HEK293 (cell line): ENCODE measurements around the gene ROBO1.

Experiments
- BCL11A ChIP-seq: fragments of 450-650 bp; formaldehyde crosslinking; IDR thresholded peaks from 2 replicates; pipeline ENCODE4 v1.5.1; 2016; ENCODE audit warnings: low read depth, missing biosample characterization, missing genetic modification characterization
- SALL2 ChIP-seq: fragments of 450-650 bp; formaldehyde crosslinking; IDR thresholded peaks from 2 replicates; pipeline ENCODE4 v1.5.0; 2017; ENCODE audit warnings: missing biosample characterization, mild to moderate bottlenecking, missing genetic modification characterization, borderline replicate concordance
- TCF7L2 ChIP-seq: IDR thresholded peaks from 2 replicates; pipeline ENCODE4 v1.6.1; 2011; ENCODE audit warnings: low read depth, mild to moderate bottlenecking, inconsistent platforms, low read length, moderate library complexity, borderline replicate concordance
- ZNF175 ChIP-seq: fragments of 450-650 bp; formaldehyde crosslinking; IDR thresholded peaks from 2 replicates; pipeline ENCODE4 v1.5.1; 2016; ENCODE audit warnings: missing biosample characterization, missing genetic modification characterization
- ZNF660 ChIP-seq: fragments of 450-650 bp; IDR thresholded peaks from 2 replicates; pipeline ENCODE4 v1.5.1; 2018; ENCODE audit warnings: missing biosample characterization, mild to moderate bottlenecking, missing genetic modification characterization
- TF ChIP-seq, protein P1 (sequence below): fragments of 450-650 bp; formaldehyde crosslinking; IDR thresholded peaks from 2 replicates; pipeline ENCODE4 v1.5.1; 2016; ENCODE audit warnings: missing biosample characterization, missing genetic modification characterization
- TF ChIP-seq, protein P2 (sequence below): fragments of 450-650 bp; formaldehyde crosslinking; IDR thresholded peaks from 2 replicates; pipeline ENCODE4 v1.5.1; 2016; ENCODE audit warnings: missing biosample characterization, missing genetic modification characterization, low read depth
- TF ChIP-seq, protein P3 (sequence below): fragments of 450-650 bp; formaldehyde crosslinking; IDR thresholded peaks from 2 replicates; pipeline ENCODE4 v1.5.1; 2016; ENCODE audit warnings: missing biosample characterization, missing genetic modification characterization
- TF ChIP-seq, protein P4 (sequence below): fragments of 450-650 bp; formaldehyde crosslinking; IDR thresholded peaks from 2 replicates; pipeline ENCODE4 v1.5.1; 2017; ENCODE audit warnings: missing biosample characterization, missing genetic modification characterization

DNA sequence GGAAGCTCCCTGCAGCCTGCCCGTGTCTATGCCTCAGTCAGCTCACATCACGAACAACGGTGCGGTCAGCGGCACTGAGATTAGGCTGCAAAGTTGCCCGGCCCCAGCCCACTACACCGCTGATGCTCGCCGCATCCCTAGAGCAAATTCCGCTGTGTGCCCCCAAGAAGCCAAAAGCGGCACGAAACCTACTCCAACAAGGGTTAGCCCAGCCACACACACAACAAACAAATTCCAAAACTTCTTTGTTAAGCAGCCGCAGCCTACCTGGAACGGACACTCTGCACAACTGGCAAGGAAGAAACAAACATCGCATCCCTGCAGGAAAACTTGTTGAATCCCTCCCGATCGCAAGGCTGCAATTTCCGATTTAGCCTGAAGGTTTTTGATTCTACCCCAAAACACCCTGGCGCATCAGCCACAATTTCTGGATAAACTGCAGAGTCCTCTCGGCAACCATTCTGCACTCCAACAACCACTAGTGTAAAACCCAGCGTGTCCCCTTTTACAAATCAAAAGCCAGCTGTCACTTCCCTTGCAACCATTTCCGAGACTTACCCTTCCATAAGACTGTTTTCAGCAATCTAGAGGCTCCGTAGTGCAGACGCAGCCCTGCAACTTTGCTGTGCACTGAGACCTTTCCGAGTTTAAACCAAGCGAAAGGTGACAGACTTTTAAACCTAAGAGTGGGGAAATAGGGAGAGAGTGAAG, 449 bp downstream of the ROBO1 start:
- no peak for TF ChIP-seq SALL2 (tag by site-specific recombination)
- TF ChIP-seq TCF7L2 = no peak
- TF ChIP-seq, protein P1, sequence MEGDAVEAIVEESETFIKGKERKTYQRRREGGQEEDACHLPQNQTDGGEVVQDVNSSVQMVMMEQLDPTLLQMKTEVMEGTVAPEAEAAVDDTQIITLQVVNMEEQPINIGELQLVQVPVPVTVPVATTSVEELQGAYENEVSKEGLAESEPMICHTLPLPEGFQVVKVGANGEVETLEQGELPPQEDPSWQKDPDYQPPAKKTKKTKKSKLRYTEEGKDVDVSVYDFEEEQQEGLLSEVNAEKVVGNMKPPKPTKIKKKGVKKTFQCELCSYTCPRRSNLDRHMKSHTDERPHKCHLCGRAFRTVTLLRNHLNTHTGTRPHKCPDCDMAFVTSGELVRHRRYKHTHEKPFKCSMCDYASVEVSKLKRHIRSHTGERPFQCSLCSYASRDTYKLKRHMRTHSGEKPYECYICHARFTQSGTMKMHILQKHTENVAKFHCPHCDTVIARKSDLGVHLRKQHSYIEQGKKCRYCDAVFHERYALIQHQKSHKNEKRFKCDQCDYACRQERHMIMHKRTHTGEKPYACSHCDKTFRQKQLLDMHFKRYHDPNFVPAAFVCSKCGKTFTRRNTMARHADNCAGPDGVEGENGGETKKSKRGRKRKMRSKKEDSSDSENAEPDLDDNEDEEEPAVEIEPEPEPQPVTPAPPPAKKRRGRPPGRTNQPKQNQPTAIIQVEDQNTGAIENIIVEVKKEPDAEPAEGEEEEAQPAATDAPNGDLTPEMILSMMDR = no peak
- no peak for TF ChIP-seq ZNF660 (tag by site-specific recombination)
- TF ChIP-seq, protein P2, sequence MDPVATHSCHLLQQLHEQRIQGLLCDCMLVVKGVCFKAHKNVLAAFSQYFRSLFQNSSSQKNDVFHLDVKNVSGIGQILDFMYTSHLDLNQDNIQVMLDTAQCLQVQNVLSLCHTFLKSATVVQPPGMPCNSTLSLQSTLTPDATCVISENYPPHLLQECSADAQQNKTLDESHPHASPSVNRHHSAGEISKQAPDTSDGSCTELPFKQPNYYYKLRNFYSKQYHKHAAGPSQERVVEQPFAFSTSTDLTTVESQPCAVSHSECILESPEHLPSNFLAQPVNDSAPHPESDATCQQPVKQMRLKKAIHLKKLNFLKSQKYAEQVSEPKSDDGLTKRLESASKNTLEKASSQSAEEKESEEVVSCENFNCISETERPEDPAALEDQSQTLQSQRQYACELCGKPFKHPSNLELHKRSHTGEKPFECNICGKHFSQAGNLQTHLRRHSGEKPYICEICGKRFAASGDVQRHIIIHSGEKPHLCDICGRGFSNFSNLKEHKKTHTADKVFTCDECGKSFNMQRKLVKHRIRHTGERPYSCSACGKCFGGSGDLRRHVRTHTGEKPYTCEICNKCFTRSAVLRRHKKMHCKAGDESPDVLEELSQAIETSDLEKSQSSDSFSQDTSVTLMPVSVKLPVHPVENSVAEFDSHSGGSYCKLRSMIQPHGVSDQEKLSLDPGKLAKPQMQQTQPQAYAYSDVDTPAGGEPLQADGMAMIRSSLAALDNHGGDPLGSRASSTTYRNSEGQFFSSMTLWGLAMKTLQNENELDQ (tag by site-specific recombination) = no peak
- TF ChIP-seq BCL11A = no peak
- TF ChIP-seq, protein P3, sequence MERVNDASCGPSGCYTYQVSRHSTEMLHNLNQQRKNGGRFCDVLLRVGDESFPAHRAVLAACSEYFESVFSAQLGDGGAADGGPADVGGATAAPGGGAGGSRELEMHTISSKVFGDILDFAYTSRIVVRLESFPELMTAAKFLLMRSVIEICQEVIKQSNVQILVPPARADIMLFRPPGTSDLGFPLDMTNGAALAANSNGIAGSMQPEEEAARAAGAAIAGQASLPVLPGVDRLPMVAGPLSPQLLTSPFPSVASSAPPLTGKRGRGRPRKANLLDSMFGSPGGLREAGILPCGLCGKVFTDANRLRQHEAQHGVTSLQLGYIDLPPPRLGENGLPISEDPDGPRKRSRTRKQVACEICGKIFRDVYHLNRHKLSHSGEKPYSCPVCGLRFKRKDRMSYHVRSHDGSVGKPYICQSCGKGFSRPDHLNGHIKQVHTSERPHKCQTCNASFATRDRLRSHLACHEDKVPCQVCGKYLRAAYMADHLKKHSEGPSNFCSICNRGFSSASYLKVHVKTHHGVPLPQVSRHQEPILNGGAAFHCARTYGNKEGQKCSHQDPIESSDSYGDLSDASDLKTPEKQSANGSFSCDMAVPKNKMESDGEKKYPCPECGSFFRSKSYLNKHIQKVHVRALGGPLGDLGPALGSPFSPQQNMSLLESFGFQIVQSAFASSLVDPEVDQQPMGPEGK (tag by site-specific recombination) = no peak
- TF ChIP-seq, protein P4, sequence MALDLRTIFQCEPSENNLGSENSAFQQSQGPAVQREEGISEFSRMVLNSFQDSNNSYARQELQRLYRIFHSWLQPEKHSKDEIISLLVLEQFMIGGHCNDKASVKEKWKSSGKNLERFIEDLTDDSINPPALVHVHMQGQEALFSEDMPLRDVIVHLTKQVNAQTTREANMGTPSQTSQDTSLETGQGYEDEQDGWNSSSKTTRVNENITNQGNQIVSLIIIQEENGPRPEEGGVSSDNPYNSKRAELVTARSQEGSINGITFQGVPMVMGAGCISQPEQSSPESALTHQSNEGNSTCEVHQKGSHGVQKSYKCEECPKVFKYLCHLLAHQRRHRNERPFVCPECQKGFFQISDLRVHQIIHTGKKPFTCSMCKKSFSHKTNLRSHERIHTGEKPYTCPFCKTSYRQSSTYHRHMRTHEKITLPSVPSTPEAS = no peak
- no peak for TF ChIP-seq ZNF175 (tag by site-specific recombination)
